PC-9 (cell line): ENCODE measurements around the gene GRIN2A. TPM values are rescaled to one million over a fixed set of nuclear protein-coding genes. Genes with fewer than 3 reads are reported as not detected.

Experiments used
- BruUV-seq: library from RNA; stranded (reverse); fragments of 400-500 nt; replicated peaks from 2 replicates; lab custom pipeline; 2021; lab: Mats Ljungman, UMichigan
- CTCF ChIA-PET: fragments of 300-600 bp; sonication (Branson Sonifier 250); formaldehyde crosslinking; loops from one replicate; lab custom pipeline; 2022; ENCODE audit warnings: antibody characterized with exemption; lab: Charles Lee
- POLR2A ChIA-PET: fragments of 300-600 bp; sonication (Branson Sonifier 250); formaldehyde crosslinking; loops from one replicate; lab custom pipeline; 2022; ENCODE audit warnings: antibody characterized with exemption; ENCODE audit not compliant: unreplicated experiment; lab: Charles Lee
- DNase-seq, 2 experiments: peaks; one replicate each; pipeline versions ENCODE4 v3.0.0 to v3.0.0-alpha.2; 2015 to 2022; ENCODE audit warnings: mixed read lengths in 1 of 2
- H2AFZ ChIP-seq: fragments of 200-600 bp; sonication (generic); 2 replicates; pipeline ENCODE4 v1.8.1; 2017; ENCODE audit warnings: antibody characterized with exemption
- H3F3A ChIP-seq: fragments of 200-600 bp; sonication (generic); 2 replicates; pipeline ENCODE4 v1.8.1; 2017; ENCODE audit warnings: antibody characterized with exemption, mild to moderate bottlenecking, low read depth; ENCODE audit not compliant: insufficient read depth
- H3K27ac ChIP-seq: fragments of 200-600 bp; sonication (generic); 2 replicates; pipeline ENCODE4 v1.6.1; 2016; ENCODE audit warnings: mixed run types
- H3K27me3 ChIP-seq: fragments of 200-600 bp; sonication (generic); 2 replicates; pipeline ENCODE4 v1.6.1; 2016; ENCODE audit warnings: low read depth, mixed run types; ENCODE audit not compliant: insufficient read depth
- H3K36me3 ChIP-seq: fragments of 200-600 bp; sonication (generic); 2 replicates; pipeline ENCODE4 v1.6.1; 2016; ENCODE audit warnings: low read depth, mixed run types
- H3K4me1 ChIP-seq: fragments of 200-600 bp; sonication (generic); replicated peaks from 2 replicates; pipeline ENCODE4 v1.6.1; 2016; ENCODE audit warnings: mixed run types; ENCODE audit not compliant: insufficient read depth
- H3K4me2 ChIP-seq: fragments of 200-600 bp; sonication (generic); 2 replicates; pipeline ENCODE4 v1.6.1; 2017; ENCODE audit warnings: mixed run types
- H3K4me3 ChIP-seq: fragments of 200-600 bp; sonication (generic); 2 replicates; pipeline ENCODE4 v1.6.1; 2016; ENCODE audit warnings: mixed run types
- H3K79me2 ChIP-seq: fragments of 200-600 bp; sonication (generic); 2 replicates; pipeline ENCODE4 v1.6.1; 2017; ENCODE audit warnings: low read depth, mixed run types
- H3K9me2 ChIP-seq: fragments of 200-600 bp; sonication (generic); 2 replicates; pipeline ENCODE4 v1.8.1; 2017; ENCODE audit warnings: mild to moderate bottlenecking; ENCODE audit not compliant: insufficient read depth
- H3K9me3 ChIP-seq: fragments of 200-600 bp; sonication (generic); 2 replicates; pipeline ENCODE4 v1.8.1; 2016; ENCODE audit warnings: low read depth; ENCODE audit not compliant: insufficient read depth
- H4K20me1 ChIP-seq: fragments of 200-600 bp; sonication (generic); 2 replicates; pipeline ENCODE4 v1.8.1; 2017; ENCODE audit not compliant: insufficient read depth
- CTCF ChIP-seq: fragments of 200-600 bp; sonication (generic); conservative IDR thresholded peaks from 2 replicates; pipeline ENCODE4 v1.6.1; 2017; ENCODE audit warnings: mixed run types, antibody characterized with exemption, mild to moderate bottlenecking, moderate library complexity
- EZH2 ChIP-seq: fragments of 200-600 bp; sonication (generic); IDR thresholded peaks from 2 replicates; pipeline ENCODE4 v1.8.0; 2017; ENCODE audit warnings: antibody characterized with exemption, low read depth
- intact Hi-C: fragments of 100-400 bp; cut with micrococcal nuclease; formaldehyde crosslinking; loops from one replicate; pipeline ENCODE4 v1.10.0; 2022; ENCODE audit not compliant: unreplicated experiment
- total RNA-seq: library from RNA; stranded (reverse); gene quantifications from 2 replicates; pipeline ENCODE4 v1.2.3, GENCODE V29; 2021

The GRIN2A gene
- total RNA-seq, 1 experiment from 2014 or later: not detected

- no peak overlapping the region for H3K4me3 ChIP-seq
- POLR2A ChIA-PET: interaction anchor here (0.6 kb wide), 1 partner anchor 596 kb away, joined by 4 read pairs; no protein-coding TSS in a partner anchor
- peaks cover 62% of the 10 kb centered on the region for H3K27me3 ChIP-seq
- CTCF ChIA-PET: no interaction called here
- H3K27ac ChIP-seq: no peak overlapping the region
- DNase-seq: no peak
- no peaks in the 10 kb centered on the region for H3K36me3 ChIP-seq
- intact Hi-C loops: no loop called here
- no TSS peak for BruUV-seq
- TF ChIP-seq EZH2 (no peak), CTCF (no peak)
- no peak overlapping the region for H3K4me2 ChIP-seq
- H3K79me2 ChIP-seq: no peaks in the 10 kb centered on the region
- no peaks in the 10 kb centered on the region for H3F3A ChIP-seq
- no peak overlapping the region for H2AFZ ChIP-seq
- H3K4me1 ChIP-seq: no peaks in the 10 kb centered on the region
- no peaks in the 10 kb centered on the region for H4K20me1 ChIP-seq
- no peaks in the 10 kb centered on the region for H3K9me2 ChIP-seq
- no peaks in the 10 kb centered on the region for H3K9me3 ChIP-seq
Observed at GRCh38 chr16:10067835-10068234, 114.4 kb downstream of the GRIN2A start.

GRCh38 chr16:10067406-10067805 is 114.8 kb downstream of the GRIN2A start:
- Histone ChIP-seq H3K27ac (no peak overlapping the region), H3K79me2 (no peaks in the 10 kb centered on the region), H3K4me1 (no peaks in the 10 kb centered on the region), H2AFZ (no peak overlapping the region), H4K20me1 (no peaks in the 10 kb centered on the region), H3K36me3 (no peaks in the 10 kb centered on the region), H3K9me2 (no peaks in the 10 kb centered on the region), H3K9me3 (no peaks in the 10 kb centered on the region), H3K4me2 (no peak overlapping the region), H3F3A (no peaks in the 10 kb centered on the region), H3K27me3 (peaks cover 67% of the 10 kb centered on the region), H3K4me3 (no peak overlapping the region)
- DNase-seq: no peak
- intact Hi-C loops: no loop called here
- POLR2A ChIA-PET: interaction anchor here (0.6 kb wide), 1 partner anchor 595 kb away, joined by 4 read pairs; no protein-coding TSS in a partner anchor
- TF ChIP-seq EZH2 (no peak), CTCF (no peak)
- no TSS peak for BruUV-seq
- CTCF ChIA-PET: no interaction called here

GRCh38 chr16:10065019-10065418 is 117.2 kb downstream of the GRIN2A start:
- Histone ChIP-seq H3K4me2 (no peak overlapping the region), H3K36me3 (no peaks in the 10 kb centered on the region), H3K4me1 (no peaks in the 10 kb centered on the region), H4K20me1 (no peaks in the 10 kb centered on the region), H2AFZ (no peak overlapping the region), H3K27me3 (peaks cover 86% of the 10 kb centered on the region), H3K9me2 (no peaks in the 10 kb centered on the region), H3F3A (no peaks in the 10 kb centered on the region), H3K79me2 (no peaks in the 10 kb centered on the region), H3K9me3 (no peaks in the 10 kb centered on the region), H3K4me3 (no peak overlapping the region), H3K27ac (no peak overlapping the region)
- BruUV-seq: no TSS peak
- intact Hi-C loops: no loop called here
- DNase-seq: no peak
- ChIA-PET CTCF (no interaction called here), POLR2A (no interaction called here)
- TF ChIP-seq EZH2: no peak
- no peak for TF ChIP-seq CTCF
